Adrenal gland (tissue), 12 donors: ENCODE measurements around the gene PYDC1. TPM values are rescaled to one million over a fixed set of nuclear protein-coding genes. Genes with fewer than 3 reads are reported as not detected.

Experiments
- DNase-seq, 7 donors: peaks; one replicate each; pipeline ENCODE4 v3.0.0-alpha.2; 2019 to 2020
- H3K27ac ChIP-seq, 5 donors: fragments of 200-600 bp; sonication (generic) in 4 of 5; 1 replicate in 3 of 5; 2 replicates in 2 of 5; pipeline versions ENCODE4 v1.5.1 to v1.8.0; 2016 to 2020; ENCODE audit warnings: mild to moderate bottlenecking in 1 of 5
- H3K27me3 ChIP-seq: fragments of 200-600 bp; 2 replicates; pipeline ENCODE4 v1.8.0; 2021
- H3K36me3 ChIP-seq, 2 donors: fragments of 200-600 bp; replicated peaks in 1 of 2; 1 replicate in 1 of 2; 2 replicates in 1 of 2; pipeline versions ENCODE4 v1.5.1 to v1.8.0; 2018 to 2022
- H3K4me1 ChIP-seq, 2 donors: fragments of 200-600 bp; replicated peaks in 1 of 2; 1 replicate in 1 of 2; 2 replicates in 1 of 2; pipeline versions ENCODE4 v1.5.1 to v1.8.0; 2018 to 2021
- H3K4me3 ChIP-seq, 4 donors: fragments of 200-600 bp; sonication (generic) in 3 of 4; one replicate each; pipeline ENCODE4 v1.5.1; 2016 to 2018
- H3K9me3 ChIP-seq, 3 donors: fragments of 200-600 bp; sonication (generic) in 1 of 3; replicated peaks in 1 of 3; 1 replicate in 2 of 3; 2 replicates in 1 of 3; pipeline versions ENCODE4 v1.5.1 to v1.8.0; 2016 to 2021
- CTCF ChIP-seq, 6 experiments: fragments of 450-650 bp in 4 of 6; fragments of 200-600 bp in 2 of 6; sonication (generic) in 1 of 6; IDR thresholded peaks; 1 replicate in 5 of 6; 2 replicates in 1 of 6; pipeline versions ENCODE4 v1.5.1 to v1.8.0; 2016 to 2021; ENCODE audit warnings: antibody characterized with exemption in 6 of 6, mild to moderate bottlenecking in 2 of 6, moderate library complexity in 1 of 6
- POLR2A ChIP-seq, 2 donors: fragments of 450-650 bp; IDR thresholded peaks; one replicate each; pipeline ENCODE4 v1.6.1; 2017; ENCODE audit warnings: antibody characterized with exemption in 2 of 2, mild to moderate bottlenecking in 2 of 2, moderate library complexity in 1 of 2
- WGBS, 4 donors: extraction: QIAGEN DNeasy Blood & Tissue Kit in 2 of 4; methylation state at CpG; one replicate each; pipeline versions ENCODE4 v1.1.5 to v1.1.7; 2013 to 2017; 5-methylcytosine and 5-hydroxymethylcytosine counted together
- intact Hi-C, 2 donors: fragments of 100-400 bp; cut with DNase I; formaldehyde crosslinking; loops; one replicate each; pipeline versions ENCODE4 v1.14.1 to v1.15.0; 2022 to 2023
- polyA plus RNA-seq, 3 donors: library from polyadenylated mRNA; stranded (reverse); fragments of 200-250 nt in 2 of 3; fragments of 350-450 nt in 1 of 3; fragmentation: Illumina TruSeq in 1 of 3; extraction: RNeasy Lipid Tissue Mini Kit (QIAGEN cat#74804) in 1 of 3; gene quantifications; one replicate each; pipeline ENCODE4 v1.2.3, GENCODE V29; 2013 to 2014
- total RNA-seq, 9 donors: library from RNA; depleted of rRNA in 4 of 9; stranded (reverse); fragments of >200 nt in 4 of 9; fragments of 120-200 nt in 1 of 9; fragmentation: NEBNext Ultra II Directional in 1 of 9; extraction: Animal tissue kit (Norgen Biotek cat#: 25700) in 1 of 9; gene quantifications; one replicate each; pipeline versions ENCODE4 v1.1.0 to v1.2.4, GENCODE V29; 2013 to 2023
- donor health status: healthy with polysubstance abuse.
- donor health status: Bipolar disorder and iron deficiency.
- donor health status: DM: yes; HTN: yes; CAD: no.
- donor health status: DM: no; HTN: no; CAD: no.
- donor health status: DM: no; HTN: no; CAD: no.
- donor health status: DM: yes; HTN: yes; CAD: no.

The PYDC1 gene
- total and polyA plus RNA-seq, 12 donors = not detected

- intact Hi-C loops = no loop called here
- Histone ChIP-seq H3K27me3 (no peaks in the 10 kb centered on the region), H3K4me1 (no peaks in the 10 kb centered on the region), H3K36me3 (no peaks in the 10 kb centered on the region), H3K9me3 (no peaks in the 10 kb centered on the region), H3K4me3 (no peak overlapping the region), H3K27ac (no peak overlapping the region)
- DNase-seq = no peak
- 91 to 100% (median 97%) methylated on average over 3 of the region's 3 CpGs for WGBS, 4 donors
- TF ChIP-seq POLR2A (IDR thresholded peaks at IDR 0.05) = no peak
These were observed 8.3 kb upstream of the PYDC1 start for GRCh38 chr16:31225193-31225592.

- Histone ChIP-seq H3K27ac (no peak overlapping the region), H3K9me3 (no peaks in the 10 kb centered on the region), H3K4me3 (no peak overlapping the region), H3K27me3 (no peaks in the 10 kb centered on the region), H3K4me1 (no peaks in the 10 kb centered on the region), H3K36me3 (no peaks in the 10 kb centered on the region)
- intact Hi-C loops = no loop called here
- DNase-seq = no peak
- TF ChIP-seq POLR2A (IDR thresholded peaks at IDR 0.05) (no peak), CTCF (IDR thresholded peaks at IDR 0.05) (no peak)
- WGBS, 4 donors = 78 to 87% (median 82%) methylated on average over 29 to 80 of the region's 80 CpGs
These were observed 7.4 kb upstream of the PYDC1 start for GRCh38 chr16:31224092-31224955.

GRCh38 chr16:31223044-31223443, 6.1 kb upstream of the PYDC1 start:
- H3K27ac ChIP-seq = no peak overlapping the region
- DNase-seq = no peak
- intact Hi-C loops = no loop called here
- no peaks in the 10 kb centered on the region for H3K4me1 ChIP-seq
- WGBS, 4 donors = 85 to 91% (median 91%) methylated on average over 3 to 5 of the region's 5 CpGs; no CpG with 5 or more reads in 1 of the 4 donors
- TF ChIP-seq CTCF (IDR thresholded peaks at IDR 0.05) (no peak), POLR2A (IDR thresholded peaks at IDR 0.05) (no peak)
- no peaks in the 10 kb centered on the region for H3K36me3 ChIP-seq
- H3K27me3 ChIP-seq = peaks cover 9% of the 10 kb centered on the region
- no peak overlapping the region for H3K4me3 ChIP-seq
- no peaks in the 10 kb centered on the region for H3K9me3 ChIP-seq

GRCh38 chr16:31221357-31222160, 4.6 kb upstream of the PYDC1 start:
- H3K9me3 ChIP-seq = no peaks in the 10 kb centered on the region
- H3K27me3 ChIP-seq = peaks cover 15% of the 10 kb centered on the region
- WGBS, 4 donors = 73 to 79% (median 77%) methylated on average over 12 of the region's 12 CpGs
- H3K27ac ChIP-seq = no peak overlapping the region
- no peak for TF ChIP-seq POLR2A (IDR thresholded peaks at IDR 0.05)
- TF ChIP-seq CTCF (IDR thresholded peaks at IDR 0.05) = no peak
- intact Hi-C loops = no loop called here
- peaks cover under 1 to 6% of the 10 kb centered on the region in 2 donors for H3K4me1 ChIP-seq
- H3K4me3 ChIP-seq = no peak overlapping the region
- no peak for DNase-seq
- H3K36me3 ChIP-seq = no peaks in the 10 kb centered on the region
